Activated gamma-delta T cell treated with Interleukin-2 at 50 U/mL for 16 hours (primary cell): ENCODE data around the gene KIAA1217.
"Not testable (repeated sequence)": the region's sequence is repeated elsewhere in the genome, so short reads cannot be mapped to it uniquely, and the experiment has no call there.

ENCODE experiments used
- DNase-seq: peaks from one replicate; pipeline ENCODE4 v3.0.0-alpha.2; 2020

Gene KIAA1217

DNA sequence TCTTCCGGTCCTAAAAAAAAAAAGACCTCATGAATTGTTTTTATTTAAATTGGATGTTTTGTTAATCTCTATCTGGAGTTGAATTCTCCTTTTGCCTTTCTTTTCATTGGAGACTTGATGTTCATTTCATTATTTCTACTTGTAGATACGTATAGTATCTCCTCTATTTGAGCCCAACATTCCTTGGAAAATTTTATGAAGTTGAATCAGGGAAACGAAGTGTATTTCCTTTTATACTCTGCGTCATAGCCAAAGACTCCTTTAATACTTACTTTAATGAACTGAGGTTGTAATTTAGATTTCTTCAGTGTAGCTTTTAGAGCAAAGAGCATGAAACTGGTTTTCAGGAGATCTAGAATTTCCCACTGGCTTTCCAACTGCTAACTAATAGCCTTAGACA, 132.4 kb downstream of the KIAA1217 start:
- no peak for DNase-seq

DNA sequence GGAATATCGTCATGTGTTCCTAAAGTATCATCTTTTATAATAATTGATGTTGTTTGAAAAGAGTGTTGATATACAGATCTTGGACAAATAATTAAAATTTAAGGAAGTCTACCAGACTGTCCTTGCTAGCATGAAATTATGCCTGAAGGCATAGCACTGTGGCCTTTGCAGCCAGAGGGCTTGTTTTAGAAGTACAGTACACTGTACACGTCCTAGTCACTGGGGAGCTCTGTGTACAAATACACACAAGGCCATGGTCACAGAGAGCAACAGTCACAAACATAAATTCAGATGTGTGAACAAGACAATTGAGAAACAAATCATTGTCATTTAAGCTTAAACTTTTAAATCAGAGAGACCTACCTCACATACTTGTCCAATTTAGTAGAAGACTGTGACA, 133.0 kb downstream of the KIAA1217 start:
- DNase-seq = no peak

- no peak for DNase-seq
These were observed 134.7 kb downstream of the KIAA1217 start for GRCh38 chr10:24343686-24344085.

DNA sequence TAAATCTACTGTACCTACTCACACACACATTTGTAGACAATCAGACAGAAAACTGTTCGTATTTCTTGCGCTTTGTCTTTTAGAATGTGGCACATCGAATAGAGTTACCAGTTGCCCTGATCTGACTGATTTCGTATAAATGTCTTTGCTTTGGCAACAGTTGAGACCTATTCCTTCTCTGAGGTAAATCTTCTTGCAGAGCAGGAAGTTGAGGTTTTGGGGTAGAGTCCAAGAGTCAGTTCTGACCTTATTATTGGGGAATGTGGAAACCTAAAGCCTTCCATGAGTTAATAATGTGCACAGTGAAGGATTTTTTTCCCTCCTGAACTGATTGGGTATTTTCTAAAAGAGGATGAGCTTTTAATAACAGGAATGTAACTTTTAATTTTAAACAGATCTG, 135.3 kb downstream of the KIAA1217 start:
- DNase-seq = no peak

DNA sequence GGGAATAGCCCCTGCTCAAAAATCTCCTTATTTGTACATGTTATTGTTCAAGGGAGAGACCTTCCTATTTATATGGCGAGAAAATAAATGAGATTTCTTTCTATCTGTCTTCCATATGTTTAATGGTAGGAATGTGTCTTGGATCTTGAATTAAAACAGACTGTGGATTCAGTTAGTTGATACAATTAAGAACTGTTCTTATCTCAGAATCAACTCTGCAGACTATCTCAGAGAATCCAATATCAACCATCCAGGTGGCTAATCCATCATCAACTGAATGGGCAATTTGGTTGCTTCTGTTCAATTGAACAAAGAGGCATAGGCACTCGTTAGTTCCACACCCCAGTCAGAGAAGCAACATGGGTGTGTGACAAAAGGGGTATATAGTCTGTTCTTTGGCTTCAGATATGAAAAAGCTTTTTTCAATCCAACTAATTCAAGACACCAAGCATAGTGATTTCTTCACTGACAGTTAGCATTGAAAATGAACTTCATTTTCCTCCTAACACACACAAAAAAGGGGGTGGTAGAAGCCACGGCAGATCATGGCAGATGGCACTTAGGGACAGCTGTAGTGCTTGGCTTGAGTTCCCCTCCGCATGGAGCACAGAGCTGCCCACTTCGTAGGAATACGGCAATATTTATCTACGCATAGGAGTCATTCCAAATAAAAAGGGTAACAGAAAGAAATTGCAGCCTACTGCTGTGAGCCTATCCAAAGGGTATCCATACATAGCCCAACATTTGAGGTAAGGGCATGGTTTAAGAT, 135.9 kb downstream of the KIAA1217 start:
- DNase-seq = no peak

GRCh38 chr10:24346877-24347519, 138.1 kb downstream of the KIAA1217 start:
- no peak for DNase-seq

- DNase-seq = no peak
These were observed 140.6 kb downstream of the KIAA1217 start for GRCh38 chr10:24349379-24350001.

DNA sequence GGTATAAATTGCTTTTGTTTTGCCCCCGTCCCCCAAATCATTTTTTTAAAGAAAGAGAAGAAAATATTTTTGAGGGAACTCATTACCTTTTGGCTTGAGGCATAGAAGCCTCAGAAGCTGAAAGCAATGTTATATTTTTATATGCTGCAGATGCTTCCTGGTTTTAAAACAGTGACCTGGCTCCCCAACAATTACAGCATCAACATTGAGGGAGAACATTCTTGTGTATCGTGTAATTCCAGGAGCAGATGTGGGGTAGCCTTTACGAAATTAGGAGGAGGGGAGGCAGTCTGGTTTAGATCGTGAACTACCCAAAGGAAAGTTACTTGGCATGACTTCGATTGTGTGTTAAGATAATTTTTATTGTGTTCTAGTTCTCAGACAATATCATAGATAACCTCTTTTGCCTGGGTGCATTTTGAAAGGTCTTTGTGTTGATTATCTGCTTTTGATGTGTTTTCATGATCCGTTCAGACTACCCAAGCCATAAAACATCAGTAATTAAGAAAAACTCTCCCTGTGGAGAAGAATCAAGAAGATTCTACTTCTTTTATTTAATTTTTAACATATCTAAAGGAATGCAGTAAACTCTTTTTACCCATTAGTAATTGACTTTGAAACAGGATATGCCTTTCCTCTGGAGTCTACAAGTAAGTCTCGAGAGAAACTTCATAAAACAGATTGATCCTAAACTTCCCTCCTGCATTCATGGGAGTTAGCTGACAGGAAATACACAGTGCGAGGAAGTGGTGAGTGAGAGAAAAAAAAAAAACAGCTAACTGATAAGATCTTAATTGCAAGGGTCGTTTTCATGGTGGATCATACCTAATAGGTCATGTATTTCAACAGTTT, 141.4 kb downstream of the KIAA1217 start:
- DNase-seq = no peak

DNA sequence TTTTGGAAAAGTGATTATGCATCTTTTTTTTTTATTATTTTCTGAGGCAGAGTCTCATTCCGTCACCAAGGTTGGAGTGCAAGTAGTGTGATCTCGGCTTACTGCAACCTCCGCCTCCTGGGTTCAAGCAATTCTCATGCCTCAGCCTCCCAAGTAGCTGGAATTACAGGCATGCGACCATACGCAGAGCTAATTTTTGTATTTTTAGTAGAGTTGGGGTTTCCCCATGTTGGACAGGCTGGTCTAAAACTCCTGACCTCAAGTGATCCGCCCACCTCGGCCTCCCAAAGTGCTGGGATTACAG, 141.9 kb downstream of the KIAA1217 start:
- DNase-seq = not testable (repeated sequence)

- DNase-seq = no peak
These were observed 143.0 kb downstream of the KIAA1217 start for GRCh38 chr10:24351961-24352360.

DNA sequence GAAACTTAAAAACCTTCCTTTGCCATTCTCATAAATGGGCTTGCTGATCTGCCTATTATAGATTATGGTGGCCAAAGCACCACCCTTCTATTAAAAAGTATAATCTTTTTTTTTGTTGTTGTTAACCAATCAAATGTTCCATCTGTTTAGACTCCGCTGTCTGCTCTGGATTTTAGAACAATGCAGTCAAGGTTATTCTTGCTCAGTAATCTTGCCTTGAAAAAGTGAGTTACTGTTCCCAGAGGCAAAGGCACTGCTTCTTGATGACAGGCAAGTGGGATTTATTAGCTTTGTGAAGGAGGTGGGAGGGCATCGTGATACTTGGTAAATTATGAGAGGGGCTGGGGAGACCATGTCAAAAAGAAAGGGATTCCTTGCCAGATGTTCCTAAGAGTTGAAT, 143.5 kb downstream of the KIAA1217 start:
- DNase-seq = no peak

DNA sequence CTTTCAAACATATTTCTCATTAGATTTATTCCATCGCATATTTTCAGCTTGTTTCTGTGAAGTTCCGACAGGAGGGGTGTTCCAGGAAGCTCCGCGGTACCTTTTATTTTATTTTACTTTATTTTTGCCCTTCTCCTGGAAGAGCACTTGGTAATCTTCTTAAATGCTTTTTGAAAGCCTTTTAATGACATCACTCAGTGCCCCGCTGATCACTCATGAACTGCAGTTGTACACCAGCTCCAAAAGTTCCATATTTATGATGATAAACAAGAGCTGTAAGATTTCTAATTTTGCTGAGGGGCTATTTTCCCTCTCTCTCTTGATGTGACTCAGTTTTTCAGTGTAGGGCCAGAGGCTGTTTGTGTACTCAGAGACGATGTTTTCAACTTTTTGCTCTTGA, 144.4 kb downstream of the KIAA1217 start:
- DNase-seq = no peak

- DNase-seq = no peak
These were observed 146.2 kb downstream of the KIAA1217 start for GRCh38 chr10:24355056-24355688.

DNA sequence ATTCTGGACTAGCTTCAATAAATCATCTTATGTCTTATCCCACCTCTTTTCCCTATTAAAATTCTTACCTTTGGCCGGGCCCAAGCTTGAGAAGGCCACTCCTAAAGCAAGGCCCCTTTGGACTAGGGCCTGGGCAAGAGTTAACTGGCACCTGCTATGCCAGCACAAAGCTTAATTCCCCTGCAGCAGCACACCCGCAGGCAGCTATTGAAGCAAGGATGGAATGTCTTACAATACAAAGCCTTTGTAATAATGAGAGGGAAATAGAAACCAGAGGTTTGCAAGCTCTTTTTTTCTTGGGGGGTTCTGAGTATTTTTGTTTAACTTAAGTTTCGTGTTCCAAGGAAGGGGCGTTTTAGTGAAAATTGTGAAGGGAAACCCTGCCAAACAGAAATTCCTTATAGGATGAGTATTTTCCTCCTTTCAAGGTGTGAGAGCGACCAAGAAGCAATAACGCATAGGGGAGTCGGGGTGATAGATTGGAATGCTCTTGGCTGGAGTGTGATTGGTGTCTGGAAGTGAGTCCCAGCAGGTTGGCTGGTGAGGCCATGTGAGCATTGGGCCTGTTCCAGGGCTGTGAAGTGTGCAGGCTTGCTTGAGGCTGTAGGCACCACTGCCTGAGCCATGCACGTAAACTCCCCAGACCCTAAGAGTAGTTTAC, 148.5 kb downstream of the KIAA1217 start:
- no peak for DNase-seq

GRCh38 chr10:24358022-24358421, 149.1 kb downstream of the KIAA1217 start:
- no peak for DNase-seq

DNA sequence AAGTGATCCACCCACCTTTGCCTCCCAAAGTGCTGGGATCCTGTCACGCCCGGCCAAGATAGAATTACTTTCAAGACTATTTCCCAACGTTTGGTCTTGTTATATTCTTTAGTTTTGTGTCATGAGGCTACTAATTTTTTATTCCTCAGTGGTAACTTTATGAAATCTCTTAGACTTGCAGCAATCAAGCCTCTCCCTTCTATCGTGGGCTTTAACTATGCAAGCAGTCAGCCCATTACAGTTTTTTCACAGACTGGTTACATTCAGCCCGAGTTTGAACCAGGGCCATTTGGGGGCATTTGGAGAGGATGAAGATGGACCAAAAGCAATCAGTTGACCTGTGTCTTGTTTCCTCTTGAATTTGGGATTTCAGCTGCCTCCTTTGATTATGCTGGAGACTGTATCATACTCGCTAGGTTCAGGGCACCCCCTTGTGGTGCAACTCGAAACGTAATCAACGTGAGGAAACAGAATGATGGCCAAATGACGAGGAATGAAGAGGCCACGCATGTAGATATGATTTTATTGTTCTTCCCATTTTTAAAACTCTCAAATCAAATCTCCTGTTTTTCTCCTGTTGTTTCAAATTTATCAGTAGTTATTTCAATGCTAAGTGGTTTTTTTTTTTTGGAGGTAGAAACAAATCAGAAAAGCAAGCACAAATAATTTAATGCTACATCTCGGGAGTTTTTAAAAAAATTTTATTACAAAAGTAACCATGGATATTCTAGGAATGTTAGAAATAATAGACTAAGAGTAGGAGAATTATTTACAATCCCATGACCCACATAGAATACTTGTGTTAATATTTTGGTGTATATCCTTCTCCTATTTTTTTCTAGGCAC, 151.6 kb downstream of the KIAA1217 start:
- no peak for DNase-seq

- no peak for DNase-seq
These were observed 154.1 kb downstream of the KIAA1217 start for GRCh38 chr10:24363070-24363469.

- DNase-seq = no peak
These were observed 158.8 kb downstream of the KIAA1217 start for GRCh38 chr10:24367688-24368087.

GRCh38 chr10:24370877-24371276, 161.9 kb downstream of the KIAA1217 start:
- DNase-seq = no peak

DNA sequence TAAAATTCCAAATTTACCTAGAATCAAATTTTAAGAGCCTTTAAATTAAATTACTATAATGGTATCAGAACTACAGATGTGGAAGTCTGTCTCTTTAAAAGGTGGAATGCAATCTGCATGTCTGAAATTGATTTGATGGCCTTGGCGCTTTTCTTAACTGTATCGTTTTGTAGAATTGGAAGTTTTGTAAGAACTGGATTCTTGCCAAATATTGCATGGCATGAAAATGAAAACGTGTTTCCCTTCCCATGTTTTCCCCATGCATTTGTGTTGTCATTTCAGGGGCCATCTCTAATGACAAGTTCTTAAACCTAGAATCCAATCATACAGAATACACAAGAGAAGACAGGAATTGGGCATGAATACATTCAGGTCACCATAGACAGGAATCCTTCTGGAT, 162.5 kb downstream of the KIAA1217 start:
- no peak for DNase-seq

DNA sequence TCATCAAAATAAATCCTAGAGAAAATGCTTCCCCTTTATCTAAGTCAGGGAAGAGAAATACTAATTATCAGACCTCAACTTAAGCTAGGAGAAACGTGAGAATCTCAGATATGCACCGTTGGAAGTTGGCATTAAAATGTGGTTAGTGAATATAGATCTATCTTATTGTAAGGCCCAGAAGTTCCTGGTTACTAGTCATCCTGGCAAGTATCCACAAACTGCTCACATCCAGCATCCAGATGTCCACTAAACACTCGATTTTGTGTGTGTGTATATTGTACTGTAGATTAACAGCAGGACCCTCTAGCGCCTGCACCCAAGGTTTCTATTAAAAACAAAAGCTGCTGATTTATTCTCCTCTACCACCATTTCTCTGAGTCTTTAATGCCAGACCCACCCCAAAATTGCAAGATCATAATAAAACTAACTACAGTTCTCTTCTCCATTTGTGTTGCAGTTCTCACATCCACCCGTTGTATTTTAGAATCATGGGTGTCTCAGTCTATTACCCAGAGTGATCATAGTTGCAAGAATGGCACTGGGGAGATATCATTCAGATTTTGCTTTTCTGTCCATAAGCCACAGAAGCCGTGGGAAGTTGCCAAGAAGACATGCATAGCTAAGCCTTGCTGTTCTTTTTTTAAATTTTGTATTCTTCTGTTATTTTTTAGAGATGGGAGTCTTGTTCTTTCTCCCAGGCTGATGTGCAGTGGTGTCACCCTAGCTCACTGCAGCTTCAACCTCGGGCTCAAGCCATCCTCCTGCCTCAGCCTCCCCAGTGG, 165.4 kb downstream of the KIAA1217 start:
- no peak for DNase-seq
